ENCODE results near the gene CYP51A1.
A peak's percentile ranks its signal among the peaks of the same experiment; 100 is the strongest.
"Not testable (repeated sequence)": the region's sequence is repeated elsewhere in the genome, so short reads cannot be mapped to it uniquely, and the experiment has no call there.

Gene CYP51A1

GRCh38 chr7:92134271-92135051, at the start of gene CYP51A1:
Gene CYP51A1 (minus strand): TSS chr7:92134477. CDS start chr7:92134364, 113 bp downstream.
- peak; percentile 94 for DNase-seq

- DNase-seq = peak; percentile 85
These were observed 44.9 kb upstream of the CYP51A1 start, which contains the start of gene LRRD1 for GRCh38 chr7:92178928-92179924. Gene LRRD1 (minus strand): TSS chr7:92179142. CDS start chr7:92165202, 13,940 bp downstream.

GRCh38 chr7:92177362-92177761, 43.1 kb upstream of the CYP51A1 start:
- no peak for DNase-seq

GRCh38 chr7:92169529-92169928, 35.3 kb upstream of the CYP51A1 start:
- DNase-seq = not testable (repeated sequence)

GRCh38 chr7:92161271-92161670, 27.0 kb upstream of the CYP51A1 start:
- no peak for DNase-seq

- no peak for DNase-seq
These were observed 24.6 kb upstream of the CYP51A1 start for GRCh38 chr7:92158660-92159575.

- no peak for DNase-seq
These were observed 22.7 kb upstream of the CYP51A1 start for GRCh38 chr7:92156990-92157389.

GRCh38 chr7:92155108-92155739, 20.9 kb upstream of the CYP51A1 start:
- no peak for DNase-seq

- DNase-seq = no peak
These were observed 16.3 kb upstream of the CYP51A1 start for GRCh38 chr7:92150450-92151017.

- DNase-seq = no peak
These were observed 15.5 kb upstream of the CYP51A1 start for GRCh38 chr7:92149736-92150239.

GRCh38 chr7:92143192-92143880, 9.1 kb upstream of the CYP51A1 start:
- not testable (repeated sequence) for DNase-seq

- not testable (repeated sequence) for DNase-seq
These were observed 8.5 kb upstream of the CYP51A1 start for GRCh38 chr7:92142791-92143190.

GRCh38 chr7:92141161-92141560, 6.9 kb upstream of the CYP51A1 start:
- DNase-seq = no peak

- no peak for DNase-seq
These were observed 3.3 kb upstream of the CYP51A1 start for GRCh38 chr7:92137557-92137956.

GRCh38 chr7:92135052-92135889, 994 bp upstream of the CYP51A1 start:
- DNase-seq = no peak

GRCh38 chr7:92133737-92134270, 473 bp downstream of the CYP51A1 start:
- DNase-seq = peak; percentile 33

- DNase-seq = no peak
These were observed 1.0 kb downstream of the CYP51A1 start for GRCh38 chr7:92133133-92133736.

- DNase-seq = no peak
These were observed 2.4 kb downstream of the CYP51A1 start for GRCh38 chr7:92131764-92132330.

GRCh38 chr7:92131093-92131492, 3.2 kb downstream of the CYP51A1 start:
- DNase-seq = no peak
